ENCODE results near the gene TFB1M. TPM values are rescaled to one million over a fixed set of nuclear protein-coding genes. Genes with fewer than 3 reads are reported as not detected.

Gene TFB1M
- total and polyA plus RNA-seq, 5 donors: 13.2 to 20.6 (median 20.0) TPM

DNA sequence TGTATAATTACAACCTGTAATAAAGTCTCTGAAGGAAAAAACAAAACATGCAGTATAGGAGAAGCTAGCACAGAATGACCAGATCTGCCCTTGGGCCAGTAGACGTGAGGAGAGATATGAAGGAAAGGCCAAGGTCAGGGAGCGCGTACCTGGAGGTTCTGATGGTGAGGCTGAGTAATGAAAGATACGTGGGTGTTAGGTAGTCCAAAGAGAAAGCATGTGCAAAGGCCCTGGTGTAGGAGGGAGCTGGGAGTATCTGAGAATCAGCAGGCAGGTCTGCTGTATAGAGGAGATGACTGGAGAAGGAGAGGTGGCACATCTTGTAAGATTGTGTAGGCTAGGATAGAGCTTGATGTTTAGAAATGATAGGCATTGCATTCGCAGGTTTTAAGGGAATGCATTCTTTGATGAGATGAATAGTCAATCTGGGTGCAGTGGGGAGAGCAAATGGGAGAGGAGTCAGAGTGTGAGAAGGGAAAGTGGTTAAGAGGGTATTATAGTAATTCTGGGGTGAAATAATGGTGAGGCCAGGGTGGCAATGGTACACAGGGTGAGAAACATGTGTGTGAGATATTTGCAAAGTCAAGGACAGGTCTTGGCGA is 15.9 kb upstream of the TFB1M start:
- WGBS: 93% methylated on average over 6 of the region's 6 CpGs
- Histone ChIP-seq H3K27me3 (ENCODE audit: control insufficient read depth, insufficient read depth) (no peaks in the 10 kb centered on the region), H3K9me3 (ENCODE audit: control insufficient read depth, low read length) (no peaks in the 10 kb centered on the region), H3K4me3 (ENCODE audit: low read length) (no peak overlapping the region), H3K4me1 (ENCODE audit: control insufficient read depth, insufficient read depth, low read length) (no peaks in the 10 kb centered on the region), H3K27ac (ENCODE audit: low read length) (no peak overlapping the region)
- no peak for ATAC-seq
- no peak for DNase-seq
- intact Hi-C loops (cut with DNase I): loop anchor here in 2 of 4 donors (10.0 kb wide), 2 partner anchors 195 to 205 kb away; no protein-coding TSS in a partner anchor

DNA sequence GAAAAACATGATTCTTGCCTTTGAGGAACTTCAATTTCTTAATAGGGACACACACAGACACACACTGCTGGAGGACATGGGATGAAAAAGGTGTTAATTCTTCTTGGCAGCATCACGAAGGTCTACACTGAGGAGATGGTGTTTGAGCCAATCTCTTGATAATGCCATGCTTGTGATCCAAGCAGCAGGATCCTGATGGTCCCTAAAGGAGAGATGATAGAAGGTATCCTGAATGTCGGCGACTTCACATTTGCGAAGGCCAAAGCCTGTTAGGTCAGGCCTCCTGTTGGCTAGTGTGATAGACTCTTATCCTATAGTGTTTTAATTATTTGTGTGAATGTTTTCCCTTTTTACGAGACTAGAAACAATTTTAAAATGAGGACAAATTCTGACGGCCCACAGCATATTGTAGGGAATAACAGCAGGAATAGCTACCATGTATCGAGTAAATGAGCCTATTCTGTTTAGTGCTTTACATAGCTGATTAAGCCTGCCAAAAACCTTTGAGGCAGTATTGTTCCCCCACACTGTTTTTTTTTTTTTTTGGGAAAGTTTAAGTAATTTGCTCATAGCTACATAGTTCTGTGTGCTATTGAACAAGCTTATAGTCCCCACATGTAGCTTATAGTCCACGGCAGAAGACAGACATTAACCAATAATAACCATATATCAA is 15.3 kb upstream of the TFB1M start:
- Histone ChIP-seq H3K27me3 (ENCODE audit: control insufficient read depth, insufficient read depth) (no peaks in the 10 kb centered on the region), H3K4me1 (ENCODE audit: control insufficient read depth, insufficient read depth, low read length) (no peaks in the 10 kb centered on the region), H3K4me3 (ENCODE audit: low read length) (no peak overlapping the region), H3K27ac (ENCODE audit: low read length) (no peak overlapping the region), H3K9me3 (ENCODE audit: control insufficient read depth, low read length) (no peaks in the 10 kb centered on the region)
- intact Hi-C loops (cut with DNase I): loop anchor here (5.0 to 10.0 kb wide), 3 partner anchors 195 to 205 kb away; no protein-coding TSS in a partner anchor
- ATAC-seq (no peak), DNase-seq (no peak)
- 92% methylated on average over 8 of the region's 8 CpGs for WGBS

GRCh38 chr6:155328539-155329459 is 14.5 kb upstream of the TFB1M start:
- no peak for DNase-seq
- intact Hi-C loops (cut with DNase I): loop anchor here in 2 of 4 donors (5.0 to 10.0 kb wide), 2 partner anchors 196 to 204 kb away; no protein-coding TSS in a partner anchor
- WGBS: 82% methylated on average over 6 of the region's 6 CpGs

GRCh38 chr6:155328074-155328538 is 13.8 kb upstream of the TFB1M start:
- no peak overlapping the region for H3K4me3 ChIP-seq (ENCODE audit: low read length)
- intact Hi-C loops (cut with DNase I): loop anchor here in 2 of 4 donors (5.0 to 10.0 kb wide), 2 partner anchors 197 to 204 kb away; no protein-coding TSS in a partner anchor
- DNase-seq (no peak), ATAC-seq (no peak)
- H3K9me3 ChIP-seq (ENCODE audit: control insufficient read depth, low read length): no peaks in the 10 kb centered on the region
- H3K27me3 ChIP-seq (ENCODE audit: control insufficient read depth, insufficient read depth): no peaks in the 10 kb centered on the region
- no peak overlapping the region for H3K27ac ChIP-seq (ENCODE audit: low read length)
- no peaks in the 10 kb centered on the region for H3K4me1 ChIP-seq (ENCODE audit: control insufficient read depth, insufficient read depth, low read length)
- WGBS: 85% methylated on average over 6 of the region's 6 CpGs

More at GRCh38 chr6:155328539-155329459, 14.5 kb upstream of the TFB1M start:
- no peak for ATAC-seq
- H3K4me1 ChIP-seq (ENCODE audit: control insufficient read depth, insufficient read depth, low read length): no peaks in the 10 kb centered on the region
- H3K27me3 ChIP-seq (ENCODE audit: control insufficient read depth, insufficient read depth): no peaks in the 10 kb centered on the region
- H3K9me3 ChIP-seq (ENCODE audit: control insufficient read depth, low read length): no peaks in the 10 kb centered on the region
- H3K27ac ChIP-seq (ENCODE audit: low read length): no peak overlapping the region
- no peak overlapping the region for H3K4me3 ChIP-seq (ENCODE audit: low read length)

- Histone ChIP-seq H3K27me3 (ENCODE audit: control insufficient read depth, insufficient read depth) (no peaks in the 10 kb centered on the region), H3K9me3 (ENCODE audit: control insufficient read depth, low read length) (no peaks in the 10 kb centered on the region), H3K4me1 (ENCODE audit: control insufficient read depth, insufficient read depth, low read length) (no peaks in the 10 kb centered on the region), H3K4me3 (ENCODE audit: low read length) (no peak overlapping the region), H3K27ac (ENCODE audit: low read length) (no peak overlapping the region)
- ATAC-seq (peak; percentile 50 to 66), DNase-seq (peak in 2 of 3 donors; percentile 27 to 66)
- WGBS: 0% methylated on average over 1 of the region's 1 CpG
- intact Hi-C loops (cut with DNase I): loop anchor here in 2 of 4 donors (5.0 to 10.0 kb wide), 2 partner anchors 197 to 205 kb away; no protein-coding TSS in a partner anchor
Measured at GRCh38 chr6:155327326-155328073, 13.2 kb upstream of the TFB1M start.

- no peaks in the 10 kb centered on the region for H3K9me3 ChIP-seq (ENCODE audit: control insufficient read depth, low read length)
- 71% methylated on average over 6 of the region's 6 CpGs for WGBS
- H3K27me3 ChIP-seq (ENCODE audit: control insufficient read depth, insufficient read depth): no peaks in the 10 kb centered on the region
- ATAC-seq: no peak
- no peak for DNase-seq
- no peak overlapping the region for H3K4me3 ChIP-seq (ENCODE audit: low read length)
- no peak overlapping the region for H3K27ac ChIP-seq (ENCODE audit: low read length)
- intact Hi-C loops (cut with DNase I): loop anchor here in 2 of 4 donors (5.0 to 10.0 kb wide), 2 partner anchors 199 to 206 kb away; no protein-coding TSS in a partner anchor
- H3K4me1 ChIP-seq (ENCODE audit: control insufficient read depth, insufficient read depth, low read length): no peaks in the 10 kb centered on the region
Measured at GRCh38 chr6:155325700-155326516, 11.6 kb upstream of the TFB1M start.

- ATAC-seq: no peak
- intact Hi-C loops (cut with DNase I): loop anchor here in 2 of 4 donors (5.0 to 10.0 kb wide), 2 partner anchors 200 to 207 kb away; no protein-coding TSS in a partner anchor
- Histone ChIP-seq H3K4me3 (ENCODE audit: low read length) (no peak overlapping the region), H3K27me3 (ENCODE audit: control insufficient read depth, insufficient read depth) (no peaks in the 10 kb centered on the region), H3K27ac (ENCODE audit: low read length) (no peak overlapping the region), H3K9me3 (ENCODE audit: control insufficient read depth, low read length) (no peaks in the 10 kb centered on the region), H3K4me1 (ENCODE audit: control insufficient read depth, insufficient read depth, low read length) (no peaks in the 10 kb centered on the region)
- DNase-seq: no peak
Measured at GRCh38 chr6:155324993-155325392, 10.7 kb upstream of the TFB1M start.

GRCh38 chr6:155324172-155324571 is 9.9 kb upstream of the TFB1M start:
- DNase-seq: no peak
- no peak for ATAC-seq
- H3K9me3 ChIP-seq (ENCODE audit: control insufficient read depth, low read length): no peaks in the 10 kb centered on the region
- 86% methylated on average over 2 of the region's 2 CpGs for WGBS
- H3K4me1 ChIP-seq (ENCODE audit: control insufficient read depth, insufficient read depth, low read length): no peaks in the 10 kb centered on the region
- no peak overlapping the region for H3K4me3 ChIP-seq (ENCODE audit: low read length)
- H3K27me3 ChIP-seq (ENCODE audit: control insufficient read depth, insufficient read depth): no peaks in the 10 kb centered on the region
- no peak overlapping the region for H3K27ac ChIP-seq (ENCODE audit: low read length)
- intact Hi-C loops (cut with DNase I): loop anchor here in 1 of 4 donors (10.0 kb wide), 1 partner anchor 201 kb away; no protein-coding TSS in a partner anchor

DNA sequence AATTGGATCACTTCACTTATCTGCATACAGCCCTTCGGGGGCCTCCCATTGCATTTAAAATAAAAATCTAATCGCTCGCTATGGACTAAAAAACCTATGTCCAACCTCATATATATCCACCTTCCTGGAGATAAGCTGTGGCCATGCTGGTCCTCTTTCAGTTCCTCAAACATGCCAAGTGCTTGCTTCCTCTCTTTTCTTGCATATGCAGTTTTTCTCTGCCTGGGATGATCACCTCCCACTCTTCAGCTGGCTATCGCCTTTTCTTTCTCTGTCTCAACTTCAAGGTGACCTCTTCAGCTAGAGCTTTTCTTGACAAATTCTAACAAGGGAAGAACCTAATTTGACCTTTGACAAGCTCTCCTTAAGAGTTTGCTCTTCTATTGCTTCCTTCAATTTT is 5.6 kb upstream of the TFB1M start:
- no peaks in the 10 kb centered on the region for H3K9me3 ChIP-seq (ENCODE audit: control insufficient read depth, low read length)
- ATAC-seq: no peak
- DNase-seq: no peak
- intact Hi-C loops (cut with DNase I): loop anchor here in 3 of 4 donors (5.0 to 10.0 kb wide), 3 partner anchors 143 to 205 kb away; no protein-coding TSS in a partner anchor
- no peak overlapping the region for H3K4me3 ChIP-seq (ENCODE audit: low read length)
- no peak overlapping the region for H3K27ac ChIP-seq (ENCODE audit: low read length)
- H3K27me3 ChIP-seq (ENCODE audit: control insufficient read depth, insufficient read depth): no peaks in the 10 kb centered on the region
- H3K4me1 ChIP-seq (ENCODE audit: control insufficient read depth, insufficient read depth, low read length): no peaks in the 10 kb centered on the region
- WGBS: 81% methylated on average over 4 of the region's 4 CpGs
